HG02759 (cell line): ENCODE measurements around the gene ATP6V0B.

ENCODE experiments used
- ATAC-seq: cut with Tn5 transposase; IDR thresholded peaks from one replicate; pipeline ENCODE4 v1.9.1; 2021; ENCODE audit warnings: mild to moderate bottlenecking, moderate library complexity; ENCODE audit not compliant: unreplicated experiment

The ATP6V0B gene

GRCh38 chr1:43974443-43975248, at the start of gene ATP6V0B:
Gene ATP6V0B (plus strand): TSS chr1:43974960. CDS start chr1:43975041, 81 bp downstream.
- ATAC-seq: peak; percentile 72

- no peak for ATAC-seq
Observed at GRCh38 chr1:43925846-43926245, 48.9 kb upstream of the ATP6V0B start.

- ATAC-seq: no peak
Observed at GRCh38 chr1:43930168-43930948, 44.4 kb upstream of the ATP6V0B start.

GRCh38 chr1:43930949-43931275, 43.8 kb upstream of the ATP6V0B start:
- no peak for ATAC-seq

GRCh38 chr1:43931711-43932660, 42.8 kb upstream of the ATP6V0B start:
- ATAC-seq: no peak

- ATAC-seq: no peak
Observed at GRCh38 chr1:43932786-43933385, 41.9 kb upstream of the ATP6V0B start.

- ATAC-seq: no peak
Observed at GRCh38 chr1:43933386-43934100, 41.2 kb upstream of the ATP6V0B start, which contains the start of gene ARTN. Gene ARTN (plus strand): TSS chr1:43933801. CDS start chr1:43935657, 1,856 bp downstream.

GRCh38 chr1:43934101-43934985, 40.4 kb upstream of the ATP6V0B start:
- ATAC-seq: no peak

GRCh38 chr1:43934986-43935324, 39.8 kb upstream of the ATP6V0B start:
- ATAC-seq: no peak

GRCh38 chr1:43935711-43936427, 38.9 kb upstream of the ATP6V0B start:
- ATAC-seq: no peak

- ATAC-seq: no peak
Observed at GRCh38 chr1:43936431-43937151, 38.2 kb upstream of the ATP6V0B start.

GRCh38 chr1:43937179-43937865, 37.4 kb upstream of the ATP6V0B start:
- ATAC-seq: no peak

GRCh38 chr1:43938383-43938782, 36.4 kb upstream of the ATP6V0B start:
- no peak for ATAC-seq

- ATAC-seq: no peak
Observed at GRCh38 chr1:43938892-43939587, 35.7 kb upstream of the ATP6V0B start.

- no peak for ATAC-seq
Observed at GRCh38 chr1:43942411-43942810, 32.3 kb upstream of the ATP6V0B start.

- ATAC-seq: no peak
Observed at GRCh38 chr1:43944860-43945259, 29.9 kb upstream of the ATP6V0B start.
